H1 (cell line): ENCODE data around the gene PYGL. TPM values are rescaled to one million over a fixed set of nuclear protein-coding genes. Genes with fewer than 3 reads are reported as not detected.

Experiments
- ATF3 ChIP-seq: IDR thresholded peaks from 2 replicates; pipeline ENCODE4 v1.6.1; 2011; ENCODE audit warnings: low read depth, mild to moderate bottlenecking, low read length; ENCODE audit not compliant: insufficient read depth
- EGR1 ChIP-seq: IDR thresholded peaks from 2 replicates; pipeline ENCODE4 v1.6.1; 2011; ENCODE audit warnings: low read depth, low read length, borderline replicate concordance
- FOSL1 ChIP-seq: IDR thresholded peaks from 2 replicates; pipeline ENCODE4 v1.6.1; 2011; ENCODE audit warnings: mild to moderate bottlenecking, low read depth, low read length, moderate library complexity; ENCODE audit not compliant: insufficient read depth
- KDM5A ChIP-seq: fragments of 200-600 bp; IDR thresholded peaks from 2 replicates; pipeline ENCODE4 v1.7.1; 2012; ENCODE audit warnings: mild to moderate bottlenecking, low read length, inconsistent platforms, mixed read lengths
- NRF1 ChIP-seq: IDR thresholded peaks from 2 replicates; pipeline ENCODE4 v1.6.1; 2011; ENCODE audit warnings: mild to moderate bottlenecking, low read depth, low read length, improper control_type of control experiment
- polyA plus RNA-seq, 7 experiments: library from polyadenylated mRNA; depleted of rRNA in 3 of 7; stranded (reverse) in 5 of 7; unstranded in 2 of 7; fragments of >200 nt in 5 of 7; fragments of 200-250 nt in 2 of 7; gene quantifications; 1 replicate in 5 of 7; 2 replicates in 1 of 7; 4 replicates in 1 of 7; pipeline versions ENCODE4 v1.2.1 to v1.2.3, GENCODE V29; 2011 to 2013; ENCODE audit warnings: missing spikeins in 2 of 7, mixed read lengths in 2 of 7
- total RNA-seq: library from RNA; stranded (reverse); fragmentation: NEBNext Ultra II Directional; extraction: Animal tissue kit (Norgen Biotek cat#: 25700); gene quantifications from 2 replicates; pipeline ENCODE4 v1.2.1, GENCODE V29; 2021

Gene PYGL
- total and polyA plus RNA-seq, 2 of the 8 experiments (the other 6 are each of a cell fraction or from before 2014, with no cell fraction given), result 26.1 to 50.5 TPM

DNA sequence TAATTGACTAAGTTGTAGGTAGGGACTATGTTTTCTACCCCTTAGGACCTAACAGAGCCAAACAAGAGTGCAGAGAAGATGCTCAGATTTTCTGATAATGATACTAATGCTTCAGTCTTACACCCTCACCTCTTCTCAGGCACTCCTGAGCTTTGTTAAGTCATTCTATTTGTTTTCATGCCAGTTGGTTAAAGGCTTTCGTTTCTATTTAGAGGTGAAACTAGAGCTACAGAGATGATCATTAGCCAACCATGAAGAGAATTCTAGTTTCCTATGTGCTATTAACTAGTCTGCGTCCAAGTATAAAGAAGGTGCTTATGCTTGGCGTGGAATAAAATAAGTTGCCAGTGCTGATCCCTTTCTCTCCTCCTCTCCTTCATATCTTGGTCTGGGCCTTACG is 34.6 kb upstream of the PYGL start (continued):
- TF ChIP-seq EGR1, result no peak
- TF ChIP-seq KDM5A, result no peak
- TF ChIP-seq NRF1, result no peak
- no peak for TF ChIP-seq FOSL1
- TF ChIP-seq ATF3, result no peak
